Measurements from ENCODE around the gene BCHE.

Gene BCHE

GRCh38 chr3:165748094-165748493 is 89.1 kb downstream of the BCHE start:
- DNase-seq: no peak

DNA sequence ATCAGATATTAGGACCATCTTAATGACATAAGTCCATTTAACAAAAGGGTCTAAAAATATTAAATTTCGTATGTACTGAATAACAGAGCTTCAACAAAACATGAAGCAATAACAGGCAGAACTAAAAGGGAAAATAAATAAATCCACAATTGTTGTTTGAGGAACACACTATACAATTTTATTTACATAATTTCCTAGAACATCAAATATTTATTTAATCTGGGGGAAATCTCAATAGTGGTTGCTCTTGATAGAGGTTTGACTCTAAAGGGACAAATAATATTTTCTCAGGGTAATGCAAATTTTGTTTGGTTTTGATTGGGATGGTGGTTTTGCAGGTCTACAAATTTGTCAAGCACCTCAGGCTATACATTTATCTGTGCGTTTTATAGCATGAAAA is 90.3 kb downstream of the BCHE start:
- DNase-seq: no peak

DNA sequence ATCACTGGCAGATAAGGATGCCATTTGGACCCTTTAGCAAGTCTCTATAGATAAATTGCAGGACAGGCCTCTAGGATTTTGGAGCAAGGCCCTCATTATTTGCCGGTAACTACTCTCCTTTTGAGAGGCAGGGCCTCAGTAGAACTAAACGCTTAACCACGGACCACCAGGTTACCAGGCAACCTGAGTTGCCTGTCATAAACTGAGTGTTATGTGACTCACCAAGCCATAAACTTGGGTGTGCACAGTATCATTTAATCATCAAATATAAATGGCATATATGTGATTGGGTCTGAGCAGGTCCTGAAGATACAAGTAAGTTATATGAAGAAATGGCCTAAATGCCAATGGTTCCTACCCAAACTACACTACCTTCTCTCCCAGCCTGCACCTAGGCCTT is 93.2 kb downstream of the BCHE start:
- DNase-seq: no peak

DNA sequence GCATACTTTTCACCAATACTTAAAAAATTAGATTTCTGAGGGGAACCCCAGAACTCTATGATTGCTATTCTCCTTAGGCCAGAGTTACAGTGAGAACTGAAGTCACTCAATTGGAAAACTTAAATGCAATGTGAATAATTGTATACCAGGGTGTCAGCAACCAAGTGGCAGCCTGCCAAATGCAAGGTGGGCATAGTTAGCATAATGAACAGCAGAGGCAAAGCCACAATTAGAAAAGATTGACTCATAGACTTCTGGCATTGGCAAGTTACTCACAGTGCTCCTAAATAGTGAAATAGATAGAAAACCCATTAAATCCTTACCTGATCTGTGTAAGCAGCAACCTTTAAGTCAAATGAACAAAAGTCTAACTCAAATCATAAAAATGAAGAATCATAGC is 94.9 kb downstream of the BCHE start:
- DNase-seq: no peak

DNA sequence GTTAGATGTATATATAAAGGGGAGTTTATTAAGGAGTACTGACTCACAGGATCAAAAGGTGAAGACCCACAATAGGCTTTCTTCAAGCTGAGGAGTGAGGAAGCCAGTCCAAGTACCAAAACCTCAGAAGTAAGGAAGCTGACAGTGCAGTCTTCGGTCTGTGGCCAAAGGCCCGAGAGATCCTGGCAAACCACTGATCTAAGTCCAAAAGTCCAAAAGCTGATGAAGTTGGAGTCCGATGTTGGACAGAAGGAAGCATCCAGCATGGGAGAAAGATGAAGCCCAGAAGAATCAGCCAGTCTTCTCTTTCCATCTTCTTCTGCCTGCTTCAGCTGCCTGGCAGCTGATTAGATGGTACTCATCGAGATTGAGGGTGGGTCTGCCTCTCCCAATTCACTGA is 107.5 kb downstream of the BCHE start:
- DNase-seq: no peak

GRCh38 chr3:165728924-165729323 is 108.3 kb downstream of the BCHE start:
- DNase-seq: no peak

GRCh38 chr3:165725296-165725695 is 111.9 kb downstream of the BCHE start:
- no peak for DNase-seq

Data from stimulated activated CD4-positive, alpha-beta T cell treated with anti-CD3 and anti-CD28 coated beads, Interleukin-4, amount 100 ng/mL, for 1 hour (primary cell).